Measurements from ENCODE around the gene NFKBIL1. TPM values are rescaled to one million over a fixed set of nuclear protein-coding genes. Genes with fewer than 3 reads are reported as not detected.

NFKBIL1 gene
- total RNA-seq, 1 experiment from 2014 or later: 19.5 TPM

GRCh38 chr6:31533455-31533841, 14.0 kb upstream of the NFKBIL1 start:
- no peak for ATAC-seq
- Mint-ChIP-seq H3K27me3 (ENCODE audit: low read depth) (no peaks in the 10 kb centered on the region), H3K36me3 (peaks cover 83% of the 10 kb centered on the region), H3K4me3 (no peak overlapping the region), H3K9me3 (no peaks in the 10 kb centered on the region), H3K4me1 (peaks cover 48% of the 10 kb centered on the region), H3K27ac (peak overlapping the region; percentile 53)
- CTCF ChIA-PET: no interaction called here
- no peak for DNase-seq (ENCODE audit: low spot score)
- POLR2A ChIA-PET: no interaction called here
- TF ChIP-seq ELF4 (CRISPR knock-in tag; IDR thresholded peaks at IDR 0.05; ENCODE audit: low read depth) (no peak), SMAD4 (CRISPR knock-in tag; IDR thresholded peaks at IDR 0.05) (no peak), MLX (CRISPR knock-in tag; IDR thresholded peaks at IDR 0.05) (no peak), RELA (CRISPR knock-in tag; IDR thresholded peaks at IDR 0.05; ENCODE audit: borderline replicate concordance) (no peak), SMAD3 (CRISPR knock-in tag; IDR thresholded peaks at IDR 0.05; ENCODE audit: borderline replicate concordance) (no peak), ATF6 (CRISPR knock-in tag; IDR thresholded peaks at IDR 0.05) (no peak), ZNF138 (CRISPR knock-in tag; conservative IDR thresholded peaks at IDR 0.05) (no peak), HMGA2 (CRISPR knock-in tag; IDR thresholded peaks at IDR 0.05) (no peak), SP1 (CRISPR knock-in tag; conservative IDR thresholded peaks at IDR 0.05) (no peak), NR1H2 (CRISPR knock-in tag; IDR thresholded peaks at IDR 0.05) (no peak), TP53 (CRISPR knock-in tag; IDR thresholded peaks at IDR 0.05) (no peak), ATF2 (CRISPR knock-in tag; IDR thresholded peaks at IDR 0.05; ENCODE audit: borderline replicate concordance, low read depth) (no peak)

- ATAC-seq: no peak
- CTCF ChIA-PET: no interaction called here
- H3K4me3 Mint-ChIP-seq: no peak overlapping the region
Measured at GRCh38 chr6:31534011-31534410, 13.4 kb upstream of the NFKBIL1 start.

More at GRCh38 chr6:31534011-31534410, 13.4 kb upstream of the NFKBIL1 start:
- no peaks in the 10 kb centered on the region for H3K9me3 Mint-ChIP-seq
- no peaks in the 10 kb centered on the region for H3K27me3 Mint-ChIP-seq (ENCODE audit: low read depth)
- POLR2A ChIA-PET: no interaction called here
- peaks cover 49% of the 10 kb centered on the region for H3K4me1 Mint-ChIP-seq
- no peak overlapping the region for H3K27ac Mint-ChIP-seq
- no peak for TF ChIP-seq ZNF317 (CRISPR knock-in tag; IDR thresholded peaks at IDR 0.05; ENCODE audit: borderline replicate concordance, low read depth)
- no peak for TF ChIP-seq PREB (CRISPR knock-in tag; IDR thresholded peaks at IDR 0.05; ENCODE audit: borderline replicate concordance)
- TF ChIP-seq ERG (CRISPR knock-in tag; IDR thresholded peaks at IDR 0.05): no peak
- TF ChIP-seq ZNF425 (CRISPR knock-in tag; conservative IDR thresholded peaks at IDR 0.05): peak; percentile 24; the same call in 1 of the 2 replicates
- 0 out of 2 replicates have a peak, but pooled peaks have one; percentile 29 for TF ChIP-seq ZNF671 (CRISPR knock-in tag; IDR thresholded peaks at IDR 0.05)
- H3K36me3 Mint-ChIP-seq: peaks cover 89% of the 10 kb centered on the region
- no peak for DNase-seq (ENCODE audit: low spot score)
